ENCODE measurements around the gene RPUSD1.

The RPUSD1 gene

DNA sequence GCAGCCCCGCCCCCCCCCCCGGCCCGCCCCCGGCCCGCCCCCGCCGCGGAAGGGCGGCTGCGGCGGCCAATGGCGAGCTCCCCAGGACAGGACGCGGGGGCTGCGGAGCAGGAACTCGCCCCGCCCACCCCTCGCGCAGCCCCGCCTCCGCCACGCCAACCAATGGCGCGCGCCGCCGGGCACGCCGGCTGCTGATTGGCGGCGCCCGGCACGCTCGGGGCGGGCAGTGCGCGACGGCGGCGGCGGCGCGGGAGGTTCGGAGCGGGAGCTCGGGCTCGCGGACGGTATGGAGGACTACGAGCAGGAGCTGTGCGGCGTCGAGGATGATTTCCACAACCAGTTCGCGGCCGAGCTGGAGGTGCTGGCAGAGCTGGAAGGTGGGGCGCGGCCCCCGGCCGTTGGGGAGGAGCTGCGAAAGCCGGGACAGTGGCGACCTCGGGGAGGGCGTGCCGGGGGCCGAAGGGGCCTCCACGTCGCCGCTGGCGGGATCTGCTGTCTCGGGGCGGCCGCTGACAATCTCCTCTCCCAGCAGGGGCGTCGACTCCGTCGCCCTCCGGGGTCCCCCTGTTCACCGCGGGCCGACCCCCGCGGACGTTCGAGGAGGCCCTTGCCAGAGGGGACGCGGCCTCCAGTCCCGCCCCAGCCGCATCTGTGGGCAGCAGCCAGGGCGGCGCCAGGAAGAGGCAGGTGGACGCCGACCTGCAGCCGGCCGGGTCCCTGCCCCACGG is 382 bp upstream of the RPUSD1 start, which contains the start of gene CHTF18:
Gene CHTF18, plus strand, starts transcription at position 222 of the 728 bp plus-strand sequence. Its CDS starts 65 bp downstream, at position 287.
- no peaks in the 10 kb centered on the region for H3K9me3 ChIP-seq (ENCODE audit: insufficient read depth, low read depth, low read length)
- H3K4me3 ChIP-seq (ENCODE audit: low read length): peak within 1 kb of the TSS; percentile 99
- peaks cover 46% of the 10 kb centered on the region for H3K36me3 ChIP-seq (ENCODE audit: insufficient read depth, low read length)
- H3K27ac ChIP-seq (ENCODE audit: low read depth, low read length): peak within 1 kb of the TSS; percentile 46
- no peaks in the 10 kb centered on the region for H3K27me3 ChIP-seq (ENCODE audit: insufficient read depth, low read length)
- no peaks in the 10 kb centered on the region for H3K4me1 ChIP-seq (ENCODE audit: insufficient read depth, low read length)
- H3K9ac ChIP-seq (ENCODE audit: low read depth, low read length): peak within 1 kb of the TSS; percentile 93
- WGBS: under 1% methylated on average over 97 of the region's 97 CpGs

GRCh38 chr16:787321-787966 is 737 bp downstream of the RPUSD1 start:
- Histone ChIP-seq H3K4me1 (ENCODE audit: insufficient read depth, low read length) (no peaks in the 10 kb centered on the region), H3K9ac (ENCODE audit: low read depth, low read length) (peak overlapping the region; percentile 88), H3K27ac (ENCODE audit: low read depth, low read length) (no peak overlapping the region), H3K4me3 (ENCODE audit: low read length) (peak overlapping the region; percentile 97), H3K27me3 (ENCODE audit: insufficient read depth, low read length) (no peaks in the 10 kb centered on the region), H3K9me3 (ENCODE audit: insufficient read depth, low read depth, low read length) (no peaks in the 10 kb centered on the region), H3K36me3 (ENCODE audit: insufficient read depth, low read length) (peaks cover 37% of the 10 kb centered on the region)
- 49% methylated on average over 47 of the region's 47 CpGs for WGBS

GRCh38 chr16:785563-786535 is 2.3 kb downstream of the RPUSD1 start:
- Histone ChIP-seq H3K36me3 (ENCODE audit: insufficient read depth, low read length) (peaks cover 21% of the 10 kb centered on the region), H3K27ac (ENCODE audit: low read depth, low read length) (no peak overlapping the region), H3K4me3 (ENCODE audit: low read length) (no peak overlapping the region), H3K27me3 (ENCODE audit: insufficient read depth, low read length) (no peaks in the 10 kb centered on the region; the same call in 1 of the 2 replicates), H3K9ac (ENCODE audit: low read depth, low read length) (no peak overlapping the region; the same call in 1 of the 2 replicates), H3K9me3 (ENCODE audit: insufficient read depth, low read depth, low read length) (no peaks in the 10 kb centered on the region), H3K4me1 (ENCODE audit: insufficient read depth, low read length) (no peaks in the 10 kb centered on the region)
- WGBS: 73% methylated on average over 58 of the region's 58 CpGs

DNA sequence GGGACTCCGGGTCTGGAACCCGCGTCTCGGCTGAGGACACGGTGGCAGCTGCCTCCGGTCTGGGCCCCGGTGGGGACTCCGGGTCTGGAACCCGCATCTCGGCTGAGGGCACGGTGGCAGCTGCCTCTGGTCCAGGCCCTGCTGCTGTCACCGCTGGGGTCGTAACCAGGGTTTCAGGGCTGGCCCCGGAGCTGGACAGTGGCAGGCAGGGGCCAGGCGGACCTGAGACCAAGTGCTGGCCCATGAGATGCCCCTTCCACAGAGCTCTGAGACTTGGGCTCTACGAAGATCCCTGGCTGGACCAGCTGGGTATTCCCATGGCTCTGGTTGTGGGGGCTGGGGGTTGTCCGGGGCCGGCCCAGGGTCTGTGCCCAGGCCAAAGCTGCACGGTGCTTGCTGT is 3.8 kb downstream of the RPUSD1 start:
- Histone ChIP-seq H3K27me3 (ENCODE audit: insufficient read depth, low read length) (no peaks in the 10 kb centered on the region; the same call in 1 of the 2 replicates), H3K9me3 (ENCODE audit: insufficient read depth, low read depth, low read length) (no peaks in the 10 kb centered on the region), H3K9ac (ENCODE audit: low read depth, low read length) (no peak overlapping the region), H3K36me3 (ENCODE audit: insufficient read depth, low read length) (peaks cover 8% of the 10 kb centered on the region), H3K4me1 (ENCODE audit: insufficient read depth, low read length) (no peaks in the 10 kb centered on the region), H3K27ac (ENCODE audit: low read depth, low read length) (no peak overlapping the region), H3K4me3 (ENCODE audit: low read length) (no peak overlapping the region)
- WGBS: 95% methylated on average over 19 of the region's 19 CpGs

- Histone ChIP-seq H3K4me1 (ENCODE audit: insufficient read depth, low read length) (no peaks in the 10 kb centered on the region), H3K27ac (ENCODE audit: low read depth, low read length) (no peak overlapping the region), H3K27me3 (ENCODE audit: insufficient read depth, low read length) (no peaks in the 10 kb centered on the region; the same call in 1 of the 2 replicates), H3K4me3 (ENCODE audit: low read length) (no peak overlapping the region), H3K9me3 (ENCODE audit: insufficient read depth, low read depth, low read length) (no peaks in the 10 kb centered on the region), H3K9ac (ENCODE audit: low read depth, low read length) (no peak overlapping the region), H3K36me3 (ENCODE audit: insufficient read depth, low read length) (peaks cover 8% of the 10 kb centered on the region)
- 82% methylated on average over 17 of the region's 17 CpGs for WGBS
Observed at GRCh38 chr16:783404-784161, 4.6 kb downstream of the RPUSD1 start.

DNA sequence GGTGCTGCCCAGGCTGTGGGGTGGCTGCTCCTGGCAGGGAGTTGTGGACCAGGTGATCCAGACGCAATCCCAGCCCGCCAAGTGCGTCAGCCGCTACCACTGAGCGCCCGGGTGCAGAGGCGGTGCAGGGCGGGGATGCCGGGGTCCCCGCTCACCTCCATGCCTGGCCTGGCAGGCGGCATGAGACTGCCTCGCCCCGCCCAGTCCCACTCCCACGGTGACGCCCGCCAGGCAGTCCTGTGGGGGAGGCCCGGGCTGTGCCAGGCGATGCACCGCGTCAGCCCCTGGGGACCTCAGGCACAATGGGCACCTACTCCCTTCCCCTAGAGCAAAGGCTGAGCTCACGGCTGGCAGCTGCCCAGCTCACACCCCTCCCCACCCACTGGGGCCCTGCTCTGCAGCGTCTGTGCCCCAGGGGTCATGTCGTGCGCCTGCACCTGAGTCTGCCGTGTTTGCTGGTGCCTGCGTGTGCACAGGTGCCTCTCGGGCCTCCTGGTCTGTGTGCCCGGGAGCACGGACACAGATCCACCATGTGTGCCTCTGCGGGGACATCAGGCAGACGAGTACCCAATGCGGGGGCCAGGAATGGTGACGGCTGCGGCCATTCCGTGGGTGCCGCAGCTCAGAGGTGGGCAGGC is 5.3 kb downstream of the RPUSD1 start:
- Histone ChIP-seq H3K36me3 (ENCODE audit: insufficient read depth, low read length) (peaks cover 8% of the 10 kb centered on the region), H3K9me3 (ENCODE audit: insufficient read depth, low read depth, low read length) (no peaks in the 10 kb centered on the region), H3K9ac (ENCODE audit: low read depth, low read length) (no peak overlapping the region; the same call in 1 of the 2 replicates), H3K4me1 (ENCODE audit: insufficient read depth, low read length) (no peaks in the 10 kb centered on the region), H3K27me3 (ENCODE audit: insufficient read depth, low read length) (peaks cover 1% of the 10 kb centered on the region), H3K27ac (ENCODE audit: low read depth, low read length) (no peak overlapping the region), H3K4me3 (ENCODE audit: low read length) (no peak overlapping the region)
- WGBS: 90% methylated on average over 36 of the region's 36 CpGs

DNA sequence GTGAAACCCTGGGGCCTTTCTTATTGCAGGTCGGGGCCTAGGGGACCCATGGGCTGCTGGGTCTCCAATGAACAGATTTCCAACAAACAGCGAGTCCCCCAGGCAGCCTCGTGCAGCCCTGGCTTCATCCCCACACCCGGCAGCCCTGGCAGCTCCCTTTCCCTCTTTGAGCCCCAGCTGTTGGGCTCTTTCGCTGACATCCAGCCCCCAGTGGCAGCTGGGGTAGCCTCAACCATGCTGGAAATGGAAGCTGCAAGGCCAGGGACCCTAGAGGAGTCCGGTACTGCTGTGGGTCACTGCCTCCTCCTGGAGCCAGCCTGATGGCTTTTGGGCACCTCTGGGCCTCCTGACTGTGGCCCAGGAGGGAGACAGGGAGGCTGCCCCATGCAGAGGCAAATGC is 5.9 kb downstream of the RPUSD1 start:
- H3K36me3 ChIP-seq (ENCODE audit: insufficient read depth, low read length): peaks cover 8% of the 10 kb centered on the region
- WGBS: 81% methylated on average over 6 of the region's 6 CpGs

DNA sequence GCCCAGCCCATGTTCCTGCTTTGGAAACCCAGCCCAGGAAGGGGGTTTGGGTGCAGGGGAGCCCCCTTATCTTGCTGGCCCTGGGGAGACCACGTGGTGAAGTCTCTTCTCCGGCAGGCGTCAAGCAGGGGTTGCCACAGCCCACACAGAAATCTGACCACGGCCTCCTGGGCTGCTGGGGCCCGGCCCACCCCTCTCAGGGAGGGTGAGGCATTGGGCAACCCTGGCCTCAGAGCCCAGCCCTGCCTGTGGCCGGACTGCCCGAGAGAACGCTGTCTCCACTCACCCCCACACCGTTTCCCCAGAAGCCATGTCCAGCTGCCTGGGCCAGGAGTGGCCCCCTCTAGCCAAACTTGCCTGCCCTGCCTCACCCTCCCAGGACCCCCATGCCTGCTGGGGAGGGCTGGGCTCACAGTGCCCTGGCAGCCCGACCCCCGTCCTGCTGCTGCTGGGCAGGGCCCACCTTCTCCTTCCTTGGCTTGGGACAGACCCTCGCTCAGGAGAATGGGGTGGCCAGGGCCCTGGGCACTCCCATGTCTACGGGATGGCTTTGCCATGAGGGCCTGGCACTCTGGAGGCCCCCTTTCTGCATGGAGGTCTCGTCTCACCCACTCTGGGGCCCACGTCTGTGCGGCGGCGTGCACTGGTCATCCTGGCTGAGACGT is 6.7 kb downstream of the RPUSD1 start:
- WGBS: 84% methylated on average over 19 of the region's 19 CpGs
- Histone ChIP-seq H3K36me3 (ENCODE audit: insufficient read depth, low read length) (peaks cover 5% of the 10 kb centered on the region), H3K9me3 (ENCODE audit: insufficient read depth, low read depth, low read length) (no peaks in the 10 kb centered on the region), H3K9ac (ENCODE audit: low read depth, low read length) (no peak overlapping the region), H3K27ac (ENCODE audit: low read depth, low read length) (no peak overlapping the region), H3K27me3 (ENCODE audit: insufficient read depth, low read length) (peaks cover 4% of the 10 kb centered on the region), H3K4me1 (ENCODE audit: insufficient read depth, low read length) (no peaks in the 10 kb centered on the region), H3K4me3 (ENCODE audit: low read length) (no peak overlapping the region)

More for the DNA sequence above, 5.9 kb downstream of the RPUSD1 start:
- Histone ChIP-seq H3K27me3 (ENCODE audit: insufficient read depth, low read length) (peaks cover 4% of the 10 kb centered on the region), H3K9me3 (ENCODE audit: insufficient read depth, low read depth, low read length) (no peaks in the 10 kb centered on the region), H3K27ac (ENCODE audit: low read depth, low read length) (no peak overlapping the region), H3K4me1 (ENCODE audit: insufficient read depth, low read length) (no peaks in the 10 kb centered on the region), H3K4me3 (ENCODE audit: low read length) (no peak overlapping the region), H3K9ac (ENCODE audit: low read depth, low read length) (no peak overlapping the region; the same call in 1 of the 2 replicates)

GRCh38 chr16:780296-780695 is 7.9 kb downstream of the RPUSD1 start:
- WGBS: 91% methylated on average over 16 of the region's 16 CpGs
- peaks cover 4% of the 10 kb centered on the region for H3K27me3 ChIP-seq (ENCODE audit: insufficient read depth, low read length)

More at GRCh38 chr16:780296-780695, 7.9 kb downstream of the RPUSD1 start:
- H3K4me3 ChIP-seq (ENCODE audit: low read length): no peak overlapping the region
- no peaks in the 10 kb centered on the region for H3K36me3 ChIP-seq (ENCODE audit: insufficient read depth, low read length)
- no peak overlapping the region for H3K9ac ChIP-seq (ENCODE audit: low read depth, low read length)
- H3K4me1 ChIP-seq (ENCODE audit: insufficient read depth, low read length): no peaks in the 10 kb centered on the region
- no peak overlapping the region for H3K27ac ChIP-seq (ENCODE audit: low read depth, low read length)
- no peaks in the 10 kb centered on the region for H3K9me3 ChIP-seq (ENCODE audit: insufficient read depth, low read depth, low read length)
